HEK293T (cell line): Measurements from ENCODE around the gene APOO.
A peak's percentile ranks its signal among the peaks of the same experiment; 100 is the strongest.

Source experiments
- CTCF ChIA-PET: fragments of 350-600 bp; formaldehyde crosslinking; extraction: SDS; loops from one replicate; lab custom pipeline; 2021; ENCODE audit warnings: antibody characterized with exemption, inconsistent platforms; lab: Yijun Ruan, JAX
- POLR2A ChIA-PET: fragments of 350-600 bp; formaldehyde crosslinking; extraction: SDS; loops from one replicate; lab custom pipeline; 2020; ENCODE audit warnings: antibody characterized with exemption, inconsistent platforms; lab: Yijun Ruan, JAX
- DNase-seq: peaks from one replicate; pipeline ENCODE4 v3.0.0; 2012; ENCODE audit warnings: mixed read lengths; ENCODE audit errors: extremely low spot score
- ARNT ChIP-seq: fragments of 450-650 bp; IDR thresholded peaks from 2 replicates; pipeline ENCODE4 v1.6.1; 2017; ENCODE audit warnings: mild to moderate bottlenecking
- BHLHE40 ChIP-seq: fragments of 450-650 bp; IDR thresholded peaks from 2 replicates; pipeline ENCODE4 v1.6.1; 2016; ENCODE audit warnings: mild to moderate bottlenecking, moderate library complexity, borderline replicate concordance
- CTBP1 ChIP-seq: fragments of 450-650 bp; IDR thresholded peaks from 2 replicates; pipeline ENCODE4 v1.6.1; 2016; ENCODE audit warnings: borderline replicate concordance
- ELF4 ChIP-seq: fragments of 450-650 bp; IDR thresholded peaks from 2 replicates; pipeline ENCODE4 v1.6.1; 2017; ENCODE audit warnings: antibody characterized with exemption
- FOXA1 ChIP-seq: fragments of 450-650 bp; IDR thresholded peaks from 2 replicates; pipeline ENCODE4 v1.6.1; 2016; ENCODE audit warnings: mild to moderate bottlenecking
- FOXK2 ChIP-seq: fragments of 450-650 bp; IDR thresholded peaks from 2 replicates; pipeline ENCODE4 v1.6.1; 2016; ENCODE audit warnings: mild to moderate bottlenecking
- FOXM1 ChIP-seq: fragments of 450-650 bp; IDR thresholded peaks from 2 replicates; pipeline ENCODE4 v1.6.1; 2017; ENCODE audit warnings: mild to moderate bottlenecking, borderline replicate concordance
- HDGF ChIP-seq: fragments of 450-650 bp; IDR thresholded peaks from 2 replicates; pipeline ENCODE4 v1.6.1; 2017; ENCODE audit warnings: antibody characterized with exemption, borderline replicate concordance
- L3MBTL2 ChIP-seq: fragments of 450-650 bp; conservative IDR thresholded peaks from 2 replicates; pipeline ENCODE4 v1.6.1; 2016; ENCODE audit warnings: mild to moderate bottlenecking
- LEF1 ChIP-seq: fragments of 450-650 bp; IDR thresholded peaks from 2 replicates; pipeline ENCODE4 v1.6.1; 2017; ENCODE audit warnings: mild to moderate bottlenecking, borderline replicate concordance
- NFRKB ChIP-seq: fragments of 450-650 bp; IDR thresholded peaks from 2 replicates; pipeline ENCODE4 v1.6.1; 2016; ENCODE audit warnings: mild to moderate bottlenecking, moderate library complexity
- PKNOX1 ChIP-seq: fragments of 450-650 bp; IDR thresholded peaks from 2 replicates; pipeline ENCODE4 v1.6.1; 2016
- SP1 ChIP-seq: fragments of 450-650 bp; IDR thresholded peaks from 2 replicates; pipeline ENCODE4 v1.6.1; 2017
- SUZ12 ChIP-seq: fragments of 450-650 bp; IDR thresholded peaks from 2 replicates; pipeline ENCODE4 v1.6.1; 2016; ENCODE audit warnings: mild to moderate bottlenecking
- TARDBP ChIP-seq: fragments of 450-650 bp; IDR thresholded peaks from 2 replicates; pipeline ENCODE4 v1.6.1; 2016
- ZNF384 ChIP-seq: fragments of 450-650 bp; IDR thresholded peaks from 2 replicates; pipeline ENCODE4 v1.6.1; 2016

The APOO gene

GRCh38 chrX:23911126-23911835 lies 3.5 kb upstream of the APOO start:
- CTCF ChIA-PET: interaction anchor here (0.6 to 1.3 kb wide), 2 partner anchors 43 to 143 kb away, joined by 3 to 4 read pairs; no protein-coding TSS in a partner anchor
- TF ChIP-seq NFRKB (no peak), L3MBTL2 (no peak), FOXA1 (no peak), ARNT (no peak), PKNOX1 (no peak)
- no peak for DNase-seq
- POLR2A ChIA-PET: no interaction called here

- POLR2A ChIA-PET: interaction anchor here (0.9 to 2.5 kb wide), 3 partner anchors 145 to 147 kb away, joined by 3 to 8 read pairs (median 7); partner anchors contain the start of gene EIF2S3
- DNase-seq: no peak
- CTCF ChIA-PET: interaction anchor here (0.6 to 1.3 kb wide), 4 partner anchors 122 to 266 kb away, joined by 3 to 6 read pairs (median 4); partner anchors contain the start of gene SAT1
These were observed 674 bp upstream of the APOO start for GRCh38 chrX:23908219-23909004.

GRCh38 chrX:23907111-23907497 lies 634 bp downstream of the APOO start:
- no peak for DNase-seq
- TF ChIP-seq NFRKB (no peak), FOXK2 (no peak), TARDBP (no peak), LEF1 (no peak), FOXM1 (no peak), L3MBTL2 (no peak), SUZ12 (no peak), PKNOX1 (no peak), HDGF (no peak), CTBP1 (no peak), ARNT (no peak), ZNF384 (no peak), FOXA1 (no peak), SP1 (no peak), BHLHE40 (no peak), ELF4 (no peak)
- ChIA-PET POLR2A (interaction anchor here (1.0 to 2.5 kb wide), 6 partner anchors 113 to 216 kb away, joined by 4 to 8 read pairs (median 6); partner anchors contain the start of genes EIF2S3 and SAT1), CTCF (interaction anchor here (0.6 to 1.1 kb wide), 3 partner anchors 44 to 213 kb away, joined by 3 to 4 read pairs (median 4); no protein-coding TSS in a partner anchor)

More at GRCh38 chrX:23908219-23909004, 674 bp upstream of the APOO start:
- TF ChIP-seq HDGF (no peak), ZNF384 (no peak), BHLHE40 (no peak), FOXK2 (no peak)

GRCh38 chrX:23904096-23904495 lies 3.6 kb downstream of the APOO start:
- no peak for DNase-seq

GRCh38 chrX:23902419-23902818 lies 5.3 kb downstream of the APOO start:
- POLR2A ChIA-PET: interaction anchor here (0.6 to 3.3 kb wide), 7 partner anchors 13 to 213 kb away, joined by 3 to 54 read pairs (median 3); partner anchors contain the start of gene SAT1
- CTCF ChIA-PET: interaction anchor here (0.6 to 2.6 kb wide), 24 partner anchors 13 to 1917 kb away, joined by 3 to 26 read pairs (median 6); partner anchors contain the start of genes EIF2S3 and SAT1
- no peak for TF ChIP-seq CTBP1
- no peak for TF ChIP-seq FOXM1
- TF ChIP-seq BHLHE40: no peak
- TF ChIP-seq L3MBTL2: no peak
- no peak for TF ChIP-seq HDGF
- TF ChIP-seq PKNOX1: no peak
- no peak for TF ChIP-seq TARDBP
- TF ChIP-seq LEF1: no peak
- TF ChIP-seq ZNF384: no peak
- no peak for TF ChIP-seq ARNT
- no peak for TF ChIP-seq FOXK2
- TF ChIP-seq SUZ12: no peak
- no peak for TF ChIP-seq NFRKB
- no peak for TF ChIP-seq ELF4
- no peak for TF ChIP-seq SP1
- TF ChIP-seq FOXA1: no peak
- peak; percentile 39 for DNase-seq

More at GRCh38 chrX:23904096-23904495, 3.6 kb downstream of the APOO start:
- no peak for TF ChIP-seq LEF1
- ChIA-PET CTCF (interaction anchor here (0.6 to 1.2 kb wide), 2 partner anchors 193 to 210 kb away, joined by 3 to 4 read pairs; no protein-coding TSS in a partner anchor), POLR2A (interaction anchor here (1.2 kb wide), 1 partner anchor 150 kb away, joined by 4 read pairs; the partner anchor contains the start of gene EIF2S3)

- ChIA-PET POLR2A (interaction anchor here (0.6 to 3.3 kb wide), 12 partner anchors 13 to 212 kb away, joined by 3 to 54 read pairs (median 3); partner anchors contain the start of genes ACOT9 and SAT1), CTCF (interaction anchor here (0.5 to 2.6 kb wide), 36 partner anchors 13 to 1916 kb away, joined by 3 to 26 read pairs (median 5); partner anchors contain the start of genes EIF2S3 and SAT1)
- peak; percentile 42 for DNase-seq
- TF ChIP-seq BHLHE40 (no peak), L3MBTL2 (no peak)
These were observed 5.9 kb downstream of the APOO start for GRCh38 chrX:23901805-23902204.
